GM12875 (cell line): ENCODE data around the gene PLEKHN1.
A peak's percentile ranks its signal among the peaks of the same experiment; 100 is the strongest.

ENCODE experiments used
- H3K4me3 ChIP-seq: one replicate; pipeline ENCODE4 v1.5.1; 2011; ENCODE audit warnings: low read depth, low read length, control low read depth
- CTCF ChIP-seq: IDR thresholded peaks from 2 replicates; pipeline ENCODE4 v1.5.1; 2011; ENCODE audit warnings: low read depth, mild to moderate bottlenecking, control low read depth, inconsistent platforms, low read length, moderate library complexity, borderline replicate concordance; ENCODE audit not compliant: insufficient read depth

The PLEKHN1 gene

GRCh38 chr1:980602-981395, 14.5 kb downstream of the PLEKHN1 start:
- TF ChIP-seq CTCF = no peak
- no peak overlapping the region for H3K4me3 ChIP-seq

GRCh38 chr1:981491-981954, 15.2 kb downstream of the PLEKHN1 start:
- H3K4me3 ChIP-seq = no peak overlapping the region
- TF ChIP-seq CTCF = no peak

- H3K4me3 ChIP-seq = no peak within 1 kb of the TSS
- TF ChIP-seq CTCF = no peak
Measured at GRCh38 chr1:981955-982558, 15.8 kb downstream of the PLEKHN1 start, which contains the start of gene PERM1. Gene PERM1, minus strand, starts transcription at chr1:982093. Its CDS starts 1,064 bp downstream, at chr1:981029.

GRCh38 chr1:982765-983436, 16.6 kb downstream of the PLEKHN1 start:
- no peak for TF ChIP-seq CTCF

GRCh38 chr1:983798-984475, 17.7 kb downstream of the PLEKHN1 start:
- H3K4me3 ChIP-seq = no peak overlapping the region
- peak; percentile 93 for TF ChIP-seq CTCF

More at GRCh38 chr1:982765-983436, 16.6 kb downstream of the PLEKHN1 start:
- H3K4me3 ChIP-seq = no peak overlapping the region

- no peak overlapping the region for H3K4me3 ChIP-seq
- no peak for TF ChIP-seq CTCF
Measured at GRCh38 chr1:984476-984814, 18.2 kb downstream of the PLEKHN1 start.
